Activated naive CD4-positive, alpha-beta T cell treated with anti-CD3 and anti-CD28 coated beads, Interleukin-2, amount 50 U/mL, for 16 hours (primary cell): ENCODE data around the gene POLR1C.
"Not testable (repeated sequence)": the region's sequence is repeated elsewhere in the genome, so short reads cannot be mapped to it uniquely, and the experiment has no call there.

ENCODE experiments used
- DNase-seq: peaks from one replicate; pipeline ENCODE4 v3.0.0-alpha.2; 2020

The POLR1C gene

GRCh38 chr6:43511824-43512415, 5.0 kb upstream of the POLR1C start:
- no peak for DNase-seq

GRCh38 chr6:43515808-43516207, 1.1 kb upstream of the POLR1C start:
- DNase-seq: no peak

- DNase-seq: no peak
Measured at GRCh38 chr6:43516367-43516696, 557 bp upstream of the POLR1C start.

GRCh38 chr6:43517505-43518357, 842 bp downstream of the POLR1C start:
- no peak for DNase-seq

- no peak for DNase-seq
Measured at GRCh38 chr6:43520097-43520496, 3.2 kb downstream of the POLR1C start.

GRCh38 chr6:43521836-43522235, 4.9 kb downstream of the POLR1C start:
- DNase-seq: no peak

GRCh38 chr6:43522547-43523261, 5.8 kb downstream of the POLR1C start:
- DNase-seq: no peak

GRCh38 chr6:43523284-43523683, 6.4 kb downstream of the POLR1C start:
- no peak for DNase-seq

- DNase-seq: no peak
Measured at GRCh38 chr6:43524483-43524961, 7.6 kb downstream of the POLR1C start.

GRCh38 chr6:43532201-43532600, 15.3 kb downstream of the POLR1C start:
- no peak for DNase-seq

- not testable (repeated sequence) for DNase-seq
Measured at GRCh38 chr6:43538986-43539385, 22.1 kb downstream of the POLR1C start.

- DNase-seq: not testable (repeated sequence)
Measured at GRCh38 chr6:43539409-43539808, 22.5 kb downstream of the POLR1C start.

- DNase-seq: no peak
Measured at GRCh38 chr6:43540507-43540906, 23.6 kb downstream of the POLR1C start.

GRCh38 chr6:43541774-43542471, 25.0 kb downstream of the POLR1C start:
- no peak for DNase-seq

- DNase-seq: no peak
Measured at GRCh38 chr6:43544461-43544860, 27.6 kb downstream of the POLR1C start.

- DNase-seq: no peak
Measured at GRCh38 chr6:43547222-43547621, 30.3 kb downstream of the POLR1C start.

GRCh38 chr6:43557620-43558019, 40.7 kb downstream of the POLR1C start:
- not testable (repeated sequence) for DNase-seq

- no peak for DNase-seq
Measured at GRCh38 chr6:43559328-43559727, 42.4 kb downstream of the POLR1C start.

GRCh38 chr6:43570876-43571441, 54.1 kb downstream of the POLR1C start:
- DNase-seq: no peak
